ENCODE results near the gene AMOTL2.

AMOTL2 gene

DNA sequence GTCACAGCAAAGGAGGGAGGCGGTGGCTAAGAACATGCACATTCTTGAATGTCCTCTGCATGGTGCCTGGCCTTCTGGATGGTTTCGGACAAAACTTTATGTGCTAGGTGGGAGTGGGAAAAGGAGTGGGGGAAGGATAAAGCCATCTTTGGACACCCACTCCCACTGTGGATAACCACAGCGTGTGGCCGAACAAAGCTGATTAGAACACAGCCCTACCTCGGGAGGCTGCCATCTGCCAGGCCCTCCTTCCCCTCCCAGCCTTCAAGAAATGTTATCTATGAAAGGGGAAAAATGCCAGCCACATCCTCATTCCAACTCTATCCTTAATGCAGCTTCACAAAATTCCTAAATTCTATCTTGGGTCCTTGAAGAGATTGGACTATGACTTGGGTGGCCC is 18.8 kb downstream of the AMOTL2 start:
- H3K27ac ChIP-seq, result peak overlapping the region; percentile 99
- no peak for DNase-seq (ENCODE audit: low read depth, low spot score)

DNA sequence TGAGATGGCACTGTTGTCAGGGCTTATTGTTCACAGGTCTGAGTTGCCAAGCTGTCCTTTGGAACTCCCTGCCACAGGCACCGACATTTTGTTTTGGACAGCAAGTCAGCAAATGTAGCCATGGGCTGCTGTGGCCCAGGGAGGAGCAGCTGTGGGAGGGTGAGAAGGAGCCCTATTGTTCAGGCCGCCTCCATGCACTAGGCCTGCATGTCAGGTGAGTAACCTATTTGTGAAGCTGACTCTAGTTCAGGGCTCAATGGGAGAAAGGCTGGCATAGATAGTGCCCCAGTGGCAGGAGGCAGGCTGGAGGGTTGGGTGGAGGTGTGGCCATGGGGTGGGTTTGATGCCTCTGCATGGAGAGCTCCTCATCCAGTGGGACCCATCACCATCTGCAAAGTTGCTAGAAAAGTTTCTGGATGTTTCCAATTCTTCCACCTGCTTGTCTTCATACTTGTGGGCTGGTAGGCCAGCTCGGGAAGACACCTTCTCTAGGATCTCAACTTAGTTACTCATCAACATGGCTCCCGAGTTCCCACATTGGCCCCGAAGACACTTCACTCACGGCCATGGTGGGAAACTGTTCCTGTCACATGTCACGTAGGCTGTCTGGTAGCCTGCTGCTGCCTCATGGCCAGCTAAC is 19.5 kb downstream of the AMOTL2 start:
- no peak for DNase-seq (ENCODE audit: low read depth, low spot score)
- H3K27ac ChIP-seq, result peak overlapping the region; percentile 99

DNA sequence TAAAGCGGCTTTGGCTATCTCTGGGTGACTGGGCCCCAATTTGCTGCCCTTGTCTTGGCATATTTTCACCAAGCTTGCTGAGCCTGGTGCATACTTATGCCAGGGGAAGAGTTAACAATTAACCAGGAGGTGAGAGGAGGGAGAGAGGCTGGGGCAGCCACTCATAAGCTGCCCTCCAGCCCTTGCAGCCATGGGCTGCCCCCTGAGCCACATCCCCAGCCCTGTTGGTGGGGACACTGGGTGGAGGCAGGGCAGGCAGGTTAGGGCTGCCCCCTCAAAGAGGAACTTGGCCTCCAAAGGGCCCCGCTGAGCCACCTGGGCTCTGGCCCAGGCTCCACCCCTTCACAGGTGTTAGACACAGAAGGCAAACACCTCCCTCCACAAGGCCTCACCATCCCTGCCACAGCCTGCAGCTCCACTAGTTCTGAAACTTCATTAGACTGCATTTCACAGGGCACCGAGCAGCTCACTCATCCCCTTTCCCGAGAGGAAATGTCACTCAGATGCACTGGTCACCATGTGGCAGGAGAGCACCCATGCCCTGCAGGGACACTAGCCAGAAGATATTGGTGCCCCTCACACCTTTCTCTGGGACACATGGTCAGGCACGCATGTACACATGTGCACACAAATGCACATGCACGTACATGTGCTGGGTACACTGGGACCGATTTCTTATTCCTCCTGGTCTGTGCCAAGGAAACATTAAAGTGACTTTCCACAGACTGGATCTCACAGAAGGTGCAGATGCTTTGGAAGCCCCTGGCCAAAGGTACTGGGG is 20.2 kb downstream of the AMOTL2 start:
- no peak for DNase-seq (ENCODE audit: low read depth, low spot score)
- H3K27ac ChIP-seq, result peak overlapping the region; percentile 99

DNA sequence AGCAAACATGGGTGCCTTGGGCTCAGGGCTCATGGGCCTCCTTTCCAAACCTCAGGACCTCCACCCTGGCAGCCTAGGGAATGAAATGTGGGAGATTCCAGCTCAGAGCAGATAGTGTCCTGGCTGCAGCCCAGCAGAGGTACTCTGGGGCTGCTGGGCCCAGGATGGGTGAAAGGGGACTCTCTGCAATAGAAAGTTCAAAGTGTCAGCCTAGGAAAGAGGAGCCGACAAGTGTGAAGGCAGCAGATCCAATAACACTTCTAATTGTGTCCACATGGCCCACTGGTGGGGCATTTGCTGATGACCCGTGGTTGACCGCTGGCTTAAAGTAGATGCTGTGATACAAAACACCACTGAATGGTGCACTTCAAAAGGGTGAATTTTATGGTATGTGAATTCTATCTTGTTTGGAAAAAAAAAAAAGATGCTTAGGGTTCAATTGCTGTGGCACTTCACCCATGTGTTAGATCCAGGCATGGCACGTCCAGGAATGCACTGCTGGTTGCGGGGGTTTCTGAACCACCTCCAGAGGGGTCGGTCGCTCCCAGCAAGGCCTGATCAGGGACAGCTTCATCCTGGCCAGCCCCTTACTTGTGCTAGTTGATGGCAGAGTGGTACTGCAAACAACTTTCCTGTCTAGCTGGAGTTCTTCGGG is 20.9 kb downstream of the AMOTL2 start:
- DNase-seq (ENCODE audit: low read depth, low spot score), result no peak
- H3K27ac ChIP-seq, result peak overlapping the region; percentile 99

DNA sequence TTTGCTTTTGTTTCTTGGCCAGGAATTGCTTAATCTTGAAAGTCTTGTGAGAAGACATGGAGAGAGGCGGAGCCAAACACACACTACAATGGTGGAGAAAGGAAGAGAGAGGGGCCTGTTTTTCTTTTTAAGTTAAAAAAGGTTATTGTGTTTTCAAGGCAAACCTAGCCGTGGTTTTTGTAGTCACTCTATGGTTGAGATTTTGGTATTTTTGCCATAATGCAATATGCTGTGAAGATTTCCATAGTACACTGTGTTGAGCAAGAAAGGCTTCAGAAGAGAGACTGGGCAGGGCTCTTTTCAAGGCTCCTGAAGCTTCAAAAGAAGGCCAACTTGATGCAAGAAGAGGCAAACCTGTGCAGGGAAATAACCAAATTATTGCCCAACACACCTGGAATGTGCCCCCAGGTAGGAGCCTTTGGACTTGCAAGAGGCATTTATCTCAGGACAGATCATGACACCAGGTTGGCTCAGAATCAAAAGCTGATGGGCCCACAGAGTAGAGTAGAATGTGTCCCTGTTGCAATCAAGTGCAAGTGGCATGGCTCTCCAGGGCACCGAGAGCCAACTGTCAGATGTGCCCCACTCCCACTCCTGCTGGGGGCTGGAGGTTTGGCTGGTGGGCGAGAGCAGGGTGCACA is 22.1 kb downstream of the AMOTL2 start:
- no peak for DNase-seq (ENCODE audit: low read depth, low spot score)
- H3K27ac ChIP-seq, result peak overlapping the region; percentile 99

DNA sequence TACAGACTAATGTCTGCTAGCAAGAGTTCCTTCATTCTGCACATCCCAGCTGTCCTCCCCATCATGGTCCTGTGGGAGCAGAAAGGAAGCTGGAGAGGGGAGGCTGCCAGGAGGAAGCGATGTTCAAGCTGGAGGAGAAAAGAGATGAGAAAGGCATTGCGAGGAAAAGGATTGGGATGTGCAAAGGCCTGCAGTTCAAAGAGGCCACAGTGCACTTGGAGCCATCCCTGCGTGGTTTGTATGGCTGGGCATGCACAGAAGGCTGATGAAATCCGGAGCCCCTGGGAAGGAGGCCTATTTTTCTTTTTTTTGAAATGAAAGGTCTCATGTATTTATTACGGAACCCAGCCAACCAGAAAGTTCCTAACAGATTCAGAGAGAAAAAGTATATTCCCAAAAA is 22.8 kb downstream of the AMOTL2 start:
- no peak for DNase-seq (ENCODE audit: low read depth, low spot score)
- peak overlapping the region; percentile 99 for H3K27ac ChIP-seq

DNA sequence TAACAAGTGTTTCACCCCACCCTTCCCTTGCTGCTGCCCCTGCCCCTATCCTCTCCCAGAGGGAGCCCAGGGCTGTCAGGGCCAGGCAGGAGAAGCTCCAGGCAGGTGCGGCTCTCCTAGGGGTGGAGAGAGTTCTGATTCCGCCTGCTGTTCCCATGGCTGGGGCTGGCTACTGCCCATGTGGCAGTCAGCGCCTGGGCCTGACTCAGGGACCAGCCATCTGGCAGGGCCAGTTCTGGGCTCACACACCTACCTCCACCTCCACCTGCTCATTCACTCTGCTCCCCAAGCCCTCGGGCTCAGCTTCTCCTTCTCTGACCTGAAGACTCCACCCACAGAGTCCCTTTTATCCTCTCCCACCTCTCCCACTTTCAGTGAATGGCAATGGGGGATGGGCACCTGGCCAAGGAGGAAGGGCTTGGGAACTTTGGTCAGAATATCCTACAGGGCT is 23.4 kb downstream of the AMOTL2 start:
- peak; percentile 75 for DNase-seq (ENCODE audit: low read depth, low spot score)
- peak overlapping the region; percentile 99 for H3K27ac ChIP-seq

DNA sequence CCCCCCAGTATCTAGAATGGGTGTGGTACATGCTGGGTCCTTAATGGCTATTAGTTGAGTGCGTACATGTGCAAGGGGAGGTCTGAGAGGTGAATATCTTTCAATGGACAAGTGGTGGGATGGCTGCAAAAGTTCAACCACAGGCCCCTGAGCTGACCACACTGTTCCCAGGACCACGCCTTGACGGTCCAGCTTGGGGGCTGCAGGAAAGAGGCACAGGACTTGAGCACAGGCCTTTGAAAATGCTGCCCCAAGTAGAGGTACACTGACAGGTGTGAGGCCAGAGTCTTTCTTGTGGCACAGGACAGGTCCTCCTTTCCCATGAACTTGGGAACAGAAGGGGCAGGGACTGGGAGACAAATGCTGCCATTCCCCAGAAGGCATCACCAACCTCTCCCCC is 24.0 kb downstream of the AMOTL2 start:
- peak overlapping the region; percentile 99 for H3K27ac ChIP-seq
- no peak for DNase-seq (ENCODE audit: low read depth, low spot score)

DNA sequence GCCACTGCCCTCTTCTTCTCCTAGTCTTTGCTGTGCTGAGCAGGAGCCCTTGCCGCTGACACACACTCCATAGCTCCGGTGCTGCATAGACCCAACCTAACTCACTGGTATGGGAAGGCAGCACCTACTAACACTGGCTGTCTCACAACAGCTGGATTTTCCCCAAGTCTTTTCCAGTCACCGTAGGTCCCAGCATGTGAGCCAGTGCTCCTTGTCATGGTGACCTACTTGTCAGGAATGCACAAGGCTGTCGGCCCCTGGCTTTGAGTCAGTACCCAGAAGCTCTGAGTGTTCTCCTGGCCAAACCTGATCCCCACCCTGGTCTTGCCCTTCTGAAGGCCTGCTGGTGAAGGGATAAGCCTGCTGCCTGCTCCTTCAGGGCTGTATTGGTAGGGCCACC is 25.7 kb downstream of the AMOTL2 start:
- peak overlapping the region; percentile 99 for H3K27ac ChIP-seq
- no peak for DNase-seq (ENCODE audit: low read depth, low spot score)

DNA sequence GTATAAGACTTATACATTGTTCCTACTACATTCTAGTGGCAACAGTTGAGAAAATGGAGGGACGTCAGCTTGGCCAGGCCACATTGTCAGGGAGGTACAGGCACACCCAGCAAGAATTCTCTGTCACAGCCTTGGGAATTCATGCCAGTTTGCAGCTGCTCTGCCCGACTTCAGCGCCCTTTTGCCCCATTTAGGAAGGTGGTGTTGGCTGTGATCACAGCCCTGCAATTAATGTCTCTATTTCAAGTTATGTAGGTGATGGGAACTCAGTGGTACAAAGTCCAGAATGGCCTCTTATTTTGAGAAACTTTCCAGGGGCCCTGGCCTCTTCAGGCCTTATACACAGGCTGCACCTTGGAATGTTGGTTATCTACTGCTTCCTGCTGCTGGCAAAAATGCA is 26.7 kb downstream of the AMOTL2 start:
- peak overlapping the region; percentile 99 for H3K27ac ChIP-seq
- no peak for DNase-seq (ENCODE audit: low read depth, low spot score)

DNA sequence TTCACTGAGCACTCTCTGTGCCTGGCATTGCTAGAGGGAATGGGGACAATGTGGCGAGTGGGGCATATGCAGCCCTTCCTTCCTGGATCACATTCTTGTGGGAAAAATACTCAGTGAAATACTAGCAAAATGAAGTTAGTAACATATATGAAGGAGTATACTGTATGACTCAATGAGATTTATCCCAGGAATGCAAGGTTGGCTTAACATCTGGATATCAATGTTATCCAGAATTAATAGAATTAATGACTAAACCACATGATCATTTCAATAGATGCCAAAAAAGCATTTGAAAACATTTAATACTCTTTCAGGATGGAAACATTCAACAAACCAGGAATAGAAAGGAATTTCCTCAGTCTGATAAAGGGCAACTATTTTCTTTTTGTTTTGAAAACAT is 27.5 kb downstream of the AMOTL2 start:
- H3K27ac ChIP-seq, result no peak overlapping the region
- no peak for DNase-seq (ENCODE audit: low read depth, low spot score)

DNA sequence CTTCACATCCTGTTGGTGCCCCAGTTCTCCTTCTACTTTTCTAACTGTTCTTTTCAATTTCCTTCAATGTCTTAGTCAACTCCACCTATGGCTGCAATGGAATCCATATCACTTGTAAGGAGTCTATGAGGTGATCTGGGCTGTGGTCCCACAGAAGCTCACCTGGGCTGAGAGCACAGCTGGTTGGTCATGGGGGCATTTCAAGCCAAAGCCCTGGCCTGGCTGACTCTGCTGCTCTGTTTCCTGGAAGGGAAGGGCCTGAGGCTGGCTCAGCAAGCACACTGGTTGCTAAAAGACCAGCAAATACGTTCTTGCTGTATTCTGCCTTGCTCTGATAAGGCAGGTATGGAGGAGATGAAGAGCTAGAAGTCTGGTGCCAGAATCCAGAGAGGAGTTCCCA is 29.0 kb downstream of the AMOTL2 start:
- no peak for DNase-seq (ENCODE audit: low read depth, low spot score)
- H3K27ac ChIP-seq, result no peak overlapping the region

DNA sequence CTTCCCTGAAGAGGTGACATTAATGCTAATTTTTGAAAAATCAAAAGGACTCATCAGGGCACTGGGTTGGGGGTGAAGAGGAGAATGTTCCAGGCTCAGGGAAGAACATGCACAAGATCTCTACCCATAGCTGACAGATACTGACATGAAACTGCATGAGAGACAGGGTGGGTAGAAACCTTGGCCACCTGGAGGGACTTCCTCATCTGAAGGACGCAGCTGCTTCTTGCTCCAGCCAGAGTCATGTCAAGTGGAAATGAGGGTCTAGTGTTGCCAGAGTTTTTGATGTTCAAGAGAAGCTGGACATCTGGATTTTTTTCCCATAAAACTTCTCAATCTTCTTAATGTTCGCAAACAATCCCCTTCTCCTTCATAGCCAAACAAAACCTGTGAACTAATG is 29.7 kb downstream of the AMOTL2 start:
- no peak for DNase-seq (ENCODE audit: low read depth, low spot score)
- H3K27ac ChIP-seq, result no peak overlapping the region

DNA sequence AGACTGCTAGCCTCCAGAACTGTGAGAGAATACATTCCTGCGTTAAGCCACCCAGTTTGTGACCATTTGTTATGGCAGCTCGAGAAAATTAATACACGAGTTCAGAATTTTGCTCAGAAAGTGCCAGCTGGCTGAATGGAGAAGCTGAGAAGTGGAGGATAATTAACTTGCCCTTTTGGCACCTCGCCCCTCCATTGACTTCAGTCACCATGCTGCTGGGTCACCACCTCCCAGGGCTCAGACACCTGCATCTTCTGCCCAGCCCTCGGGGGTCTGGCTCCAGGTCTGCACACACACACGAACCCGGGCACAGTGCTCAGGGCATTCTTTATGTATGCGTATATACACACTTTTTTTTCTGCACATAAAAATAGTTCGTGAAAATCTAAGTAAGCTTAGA is 32.0 kb downstream of the AMOTL2 start:
- DNase-seq (ENCODE audit: low read depth, low spot score), result no peak
- no peak overlapping the region for H3K27ac ChIP-seq

DNA sequence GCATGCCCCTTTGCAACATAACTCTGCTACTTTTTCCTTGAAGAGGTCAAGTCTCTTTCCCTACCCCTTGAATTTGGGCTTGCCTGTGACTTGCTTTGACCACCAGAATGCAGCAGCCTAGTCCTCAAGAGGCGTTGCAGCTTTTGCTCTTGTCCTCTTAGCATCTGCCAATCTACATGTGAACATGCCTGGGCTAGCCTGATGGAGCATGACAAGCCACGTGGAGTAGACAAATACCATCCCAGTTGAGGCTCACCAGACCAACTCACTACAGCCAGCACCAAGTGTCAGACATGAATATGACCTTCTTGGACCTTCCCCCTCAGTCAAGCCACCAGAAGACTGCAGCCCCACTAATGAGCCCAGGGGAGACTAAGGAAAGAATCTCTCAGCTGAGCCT is 32.9 kb downstream of the AMOTL2 start:
- no peak for DNase-seq (ENCODE audit: low read depth, low spot score)
- no peak overlapping the region for H3K27ac ChIP-seq

DNA sequence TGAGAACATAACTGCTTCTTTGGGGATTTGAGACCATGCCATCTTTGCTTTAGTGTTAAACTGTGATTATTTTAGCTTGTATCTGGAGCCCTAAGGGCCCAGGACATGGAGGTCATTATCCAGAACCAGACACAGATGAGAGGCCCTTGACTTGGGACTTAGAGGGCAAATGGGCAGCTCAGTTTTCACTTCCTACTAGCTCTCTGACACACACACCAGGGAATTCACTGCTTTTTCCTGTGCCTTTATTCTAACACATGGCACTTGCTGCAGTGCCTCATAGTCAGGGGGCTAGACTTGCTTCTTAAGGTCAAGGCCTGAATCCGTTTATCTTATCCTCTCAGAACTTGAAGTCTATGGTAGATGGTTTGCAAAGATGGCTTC is 33.3 kb downstream of the AMOTL2 start:
- H3K27ac ChIP-seq, result no peak overlapping the region
- DNase-seq (ENCODE audit: low read depth, low spot score), result no peak

DNA sequence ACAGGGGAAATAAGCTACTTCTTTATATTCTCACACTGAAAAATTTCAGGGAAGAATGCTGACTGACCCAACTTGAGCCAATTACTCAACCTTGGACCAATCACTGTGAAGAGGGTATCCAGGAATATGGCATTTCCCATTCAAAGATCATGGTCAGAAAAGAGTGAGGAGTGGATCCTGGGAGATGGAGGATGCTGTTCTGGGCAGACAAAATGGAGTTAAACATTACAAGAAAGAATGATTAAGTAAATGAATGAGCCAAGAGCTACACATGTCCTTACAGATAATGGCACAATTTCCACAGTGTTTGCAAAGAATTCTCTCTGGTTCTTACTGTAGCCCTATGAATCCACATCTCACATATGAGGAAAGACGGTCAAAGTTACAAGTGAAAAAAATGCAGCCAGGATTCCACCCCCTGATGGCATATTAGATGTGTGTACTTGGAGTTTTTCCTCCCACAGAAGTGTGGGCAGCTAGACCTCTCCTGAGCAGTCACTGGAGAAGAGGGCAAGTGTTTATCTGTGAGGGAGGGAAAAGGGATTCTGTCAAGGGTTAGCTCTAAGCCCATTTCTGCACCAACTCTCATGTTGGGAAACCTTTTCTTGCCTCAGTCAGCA is 33.8 kb downstream of the AMOTL2 start:
- DNase-seq (ENCODE audit: low read depth, low spot score), result no peak
- no peak overlapping the region for H3K27ac ChIP-seq

DNA sequence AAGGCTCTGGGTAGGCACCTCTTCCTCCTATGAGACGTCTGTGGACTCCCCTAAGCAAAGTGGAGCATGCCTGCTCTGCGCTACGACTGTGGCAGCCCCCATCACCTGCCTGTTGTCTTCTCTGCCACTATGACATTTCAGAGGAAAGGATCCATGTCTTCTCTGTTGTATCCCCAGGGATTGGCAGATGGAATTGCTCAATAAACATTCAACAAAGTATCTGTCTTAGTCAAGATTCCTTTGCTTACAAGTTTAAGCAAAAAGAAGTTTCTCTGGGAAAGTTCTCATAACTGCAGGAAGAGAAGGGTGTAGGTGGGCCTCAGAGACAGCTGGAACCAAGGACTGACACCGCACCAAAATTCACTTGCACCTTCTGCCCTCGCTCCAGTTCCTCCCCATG is 34.3 kb downstream of the AMOTL2 start:
- H3K27ac ChIP-seq, result no peak overlapping the region
- no peak for DNase-seq (ENCODE audit: low read depth, low spot score)

DNA sequence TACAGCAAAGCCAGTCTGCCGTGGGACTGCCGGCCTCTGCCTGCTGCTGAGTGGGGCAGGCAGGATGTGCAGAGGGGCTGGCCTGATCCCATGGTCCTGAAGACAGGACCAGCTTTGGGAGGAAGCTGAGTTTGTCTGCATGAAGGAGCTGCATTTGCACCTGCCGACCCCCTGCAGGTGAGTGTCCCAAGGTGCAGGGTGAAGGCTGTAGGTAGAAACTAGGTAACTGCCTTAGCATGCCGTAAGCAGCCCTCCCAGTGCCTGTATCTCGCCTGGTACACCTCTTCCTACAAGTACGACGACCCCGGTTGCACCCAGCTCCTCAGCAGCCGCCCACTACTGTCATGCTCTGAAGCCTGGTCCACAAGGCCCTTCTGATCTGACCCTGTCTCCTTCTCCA is 34.9 kb downstream of the AMOTL2 start:
- DNase-seq (ENCODE audit: low read depth, low spot score), result no peak
- no peak overlapping the region for H3K27ac ChIP-seq

DNA sequence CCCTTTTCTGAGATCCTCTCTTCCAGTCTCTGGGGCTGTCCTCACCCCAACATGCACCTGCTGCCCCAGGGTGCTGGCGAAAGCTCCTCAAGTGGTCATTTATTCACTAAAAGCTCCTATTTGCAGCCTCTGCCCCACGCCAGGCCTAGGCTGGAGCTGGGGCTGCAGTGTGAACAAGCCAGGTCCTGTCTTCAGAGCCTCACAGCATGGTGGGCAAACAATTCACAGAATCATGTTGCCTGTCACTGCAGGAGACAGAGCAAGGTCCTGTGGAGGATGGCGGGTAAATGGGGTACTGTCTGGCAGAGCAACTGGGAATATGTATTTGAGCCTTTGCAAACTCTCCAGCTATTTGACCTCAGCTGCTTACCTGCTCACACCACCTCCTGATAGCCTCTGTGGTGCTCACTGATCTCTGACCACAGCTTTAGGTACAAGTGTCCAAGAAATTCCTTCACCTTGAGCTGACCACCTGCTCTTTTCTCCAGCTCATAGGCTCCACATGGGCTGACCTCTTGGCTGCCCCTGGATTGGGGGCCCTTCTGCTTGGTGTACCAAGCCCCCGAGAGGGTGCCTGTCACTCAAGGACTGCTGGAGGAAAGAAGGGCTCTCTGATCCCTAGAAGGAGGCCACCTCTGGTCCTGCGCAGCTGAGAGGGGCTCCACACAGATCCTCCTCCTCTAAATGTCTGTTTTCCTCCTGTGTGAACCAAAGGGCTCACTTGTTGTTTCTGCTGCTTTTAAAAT is 35.6 kb downstream of the AMOTL2 start:
- no peak for DNase-seq (ENCODE audit: low read depth, low spot score)
- no peak overlapping the region for H3K27ac ChIP-seq
